ENCODE results near the gene TSPAN32.
"Not testable (repeated sequence)": the region's sequence is repeated elsewhere in the genome, so short reads cannot be mapped to it uniquely, and the experiment has no call there.

TSPAN32 gene

DNA sequence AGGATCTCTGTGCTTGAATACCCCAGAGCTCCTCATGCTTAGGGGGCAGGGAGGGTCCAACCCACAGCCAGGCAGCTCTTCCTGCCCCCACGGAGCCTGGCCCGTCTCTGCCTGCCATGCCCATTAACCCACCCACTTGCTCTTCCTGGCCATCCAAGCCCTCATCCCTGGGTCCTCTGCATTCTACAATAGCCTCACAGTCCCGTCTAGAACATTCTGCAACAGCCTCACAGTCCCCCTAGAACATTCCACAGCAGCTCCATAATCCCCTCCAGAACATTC is 15.1 kb downstream of the TSPAN32 start:
- no peak for DNase-seq

DNA sequence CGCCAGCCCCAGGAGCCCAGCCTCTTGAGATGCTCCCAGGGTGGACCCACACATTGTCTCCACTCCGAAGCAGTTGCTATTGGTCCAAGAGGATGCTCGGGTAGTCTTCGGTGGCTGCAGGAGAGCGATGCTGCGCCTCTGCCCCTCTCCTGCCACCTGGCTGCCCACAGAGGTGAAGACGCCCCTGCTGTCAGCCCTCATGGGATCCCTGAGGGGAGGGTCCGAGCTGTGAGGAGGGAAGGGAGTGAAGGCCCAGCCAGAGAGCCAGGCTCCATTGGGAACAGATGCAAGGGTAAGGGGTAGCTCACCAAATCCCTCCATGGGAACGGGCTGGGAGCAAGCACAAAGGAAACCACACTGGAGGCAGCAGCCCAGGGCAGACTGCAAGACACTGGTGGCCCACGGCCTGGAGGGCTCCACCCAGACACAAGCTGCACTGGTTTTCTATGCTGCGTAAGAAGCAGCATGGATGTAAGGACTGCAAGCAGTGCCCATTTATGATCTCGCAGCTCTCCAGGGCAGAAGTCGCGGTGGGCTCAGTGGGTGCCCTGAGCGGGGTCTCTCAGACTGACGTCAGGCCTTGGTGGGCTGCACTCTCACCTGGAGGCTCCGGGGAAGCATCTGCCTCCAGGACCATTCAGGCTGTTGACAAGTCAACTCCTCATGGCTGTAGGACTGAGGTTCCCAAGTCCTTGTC is 15.7 kb downstream of the TSPAN32 start:
- DNase-seq = no peak

GRCh38 chr11:2318123-2318522 is 16.3 kb downstream of the TSPAN32 start:
- no peak for DNase-seq

GRCh38 chr11:2318707-2319106 is 16.9 kb downstream of the TSPAN32 start:
- DNase-seq = no peak

DNA sequence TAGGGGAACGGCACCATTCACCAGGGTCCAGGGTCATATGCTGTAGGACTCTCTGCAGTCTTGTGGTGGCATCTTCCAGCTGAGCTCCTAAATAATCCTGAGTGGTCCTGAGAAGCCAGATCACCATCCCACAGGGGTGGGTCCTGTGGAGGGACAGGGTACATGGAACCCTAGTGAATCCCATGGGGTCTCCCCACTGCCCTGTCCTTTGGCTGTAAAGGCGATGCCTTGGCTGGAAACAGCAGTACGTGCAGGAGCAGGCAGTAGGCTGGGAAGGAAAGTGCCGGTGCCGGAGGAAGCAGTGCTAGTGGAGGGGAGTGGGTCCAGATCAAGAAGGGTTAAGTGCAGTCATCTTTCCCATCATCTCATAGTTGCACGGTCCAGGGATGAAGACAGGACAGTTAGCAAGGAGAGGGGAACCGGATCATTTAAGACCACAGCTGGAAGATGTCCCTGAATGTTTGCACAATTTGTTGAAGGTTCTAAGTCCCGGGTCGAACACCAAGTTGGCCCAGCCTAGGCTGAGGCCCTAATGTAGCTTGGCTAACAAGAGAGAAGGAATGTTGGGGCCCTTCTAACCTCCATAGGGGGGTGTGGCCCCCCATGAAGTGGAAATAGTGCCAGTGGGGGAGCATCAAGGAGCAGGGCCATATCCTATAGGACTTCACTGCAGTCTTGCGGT is 18.1 kb downstream of the TSPAN32 start:
- DNase-seq = no peak

- DNase-seq = no peak
Observed at GRCh38 chr11:2320568-2321310, 18.9 kb downstream of the TSPAN32 start.

GRCh38 chr11:2321311-2321683 is 19.5 kb downstream of the TSPAN32 start:
- no peak for DNase-seq

DNA sequence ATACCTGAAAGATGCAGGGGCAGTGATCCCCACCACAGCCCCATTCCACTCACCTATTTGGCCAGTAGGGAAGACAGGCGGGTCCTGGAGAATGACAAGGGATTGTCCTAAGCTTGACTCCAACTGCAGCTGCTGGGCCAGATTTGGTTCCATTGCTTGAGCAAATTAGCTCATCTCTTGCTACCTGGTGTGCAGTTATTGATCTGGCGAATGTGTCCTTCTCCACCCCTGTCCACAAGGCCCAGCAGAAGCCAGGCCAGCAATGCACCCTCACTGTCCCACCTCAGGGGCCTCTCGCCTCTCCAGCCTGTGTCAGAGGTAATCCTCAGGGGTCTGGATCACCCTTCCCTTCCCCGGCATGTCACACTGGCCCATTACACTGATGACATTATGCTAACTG is 23.3 kb downstream of the TSPAN32 start:
- DNase-seq = no peak

GRCh38 chr11:2325719-2326118 is 23.9 kb downstream of the TSPAN32 start:
- no peak for DNase-seq

DNA sequence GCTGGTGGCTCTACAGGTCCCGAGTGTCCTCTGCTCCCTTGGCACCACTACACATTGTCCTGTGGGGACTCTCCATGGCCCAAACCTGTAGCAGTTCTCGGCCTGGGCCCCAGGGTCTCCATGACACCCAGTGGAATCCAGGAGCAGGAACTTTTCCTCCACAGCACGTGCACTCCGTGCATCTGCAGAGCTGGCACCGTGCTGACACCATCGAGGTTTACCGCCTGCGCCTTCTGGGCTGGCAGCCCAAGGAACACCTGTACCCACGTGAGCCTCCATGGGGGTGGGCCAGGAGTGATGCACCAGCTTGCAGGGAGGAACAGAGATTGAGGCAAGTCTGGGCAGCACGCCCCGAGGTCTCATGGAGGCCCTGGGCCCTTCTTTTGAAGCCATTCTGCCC is 25.2 kb downstream of the TSPAN32 start:
- DNase-seq = no peak

DNA sequence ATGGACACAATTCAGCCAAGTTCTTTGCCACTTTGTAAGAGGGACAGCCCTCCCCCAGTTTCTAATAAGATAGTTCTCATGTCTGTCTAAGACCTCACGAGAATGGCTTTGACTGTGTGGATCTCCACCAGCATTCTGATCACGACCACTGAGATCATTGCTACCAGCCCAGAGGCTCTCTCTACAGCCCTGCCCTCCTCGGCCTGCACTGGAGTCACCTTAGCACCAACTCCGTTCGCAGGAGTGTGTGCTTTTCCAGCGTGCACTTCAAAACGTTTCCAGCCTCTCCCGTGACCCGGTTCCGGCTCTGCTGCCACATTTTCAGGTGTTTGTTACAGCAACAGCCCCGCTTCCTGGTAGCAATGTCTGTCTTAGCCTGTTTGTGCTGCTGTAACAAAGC is 26.2 kb downstream of the TSPAN32 start:
- DNase-seq = no peak

GRCh38 chr11:2328656-2329354 is 27.0 kb downstream of the TSPAN32 start:
- DNase-seq = no peak

GRCh38 chr11:2329551-2329950 is 27.7 kb downstream of the TSPAN32 start:
- DNase-seq = no peak

DNA sequence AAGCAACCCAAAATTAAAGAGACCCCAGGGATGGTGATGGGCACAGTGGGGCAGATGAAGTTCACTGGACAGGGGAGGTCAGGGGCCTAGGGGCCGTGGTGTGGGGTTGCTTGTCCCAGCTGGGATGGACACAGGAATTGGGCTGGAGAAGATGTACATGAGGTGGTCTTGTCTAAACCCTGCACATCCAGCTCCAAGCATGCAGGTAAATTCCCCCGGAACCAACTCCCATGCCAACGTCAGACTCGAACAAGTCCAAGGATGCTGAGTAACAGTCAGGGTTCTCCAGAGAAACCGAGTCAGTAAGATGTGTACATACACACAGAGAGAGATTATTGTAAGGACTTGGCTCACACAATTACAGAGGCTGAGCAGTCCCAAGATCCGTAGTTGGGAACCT is 28.9 kb downstream of the TSPAN32 start:
- DNase-seq = no peak

GRCh38 chr11:2331404-2331803 is 29.6 kb downstream of the TSPAN32 start:
- no peak for DNase-seq

DNA sequence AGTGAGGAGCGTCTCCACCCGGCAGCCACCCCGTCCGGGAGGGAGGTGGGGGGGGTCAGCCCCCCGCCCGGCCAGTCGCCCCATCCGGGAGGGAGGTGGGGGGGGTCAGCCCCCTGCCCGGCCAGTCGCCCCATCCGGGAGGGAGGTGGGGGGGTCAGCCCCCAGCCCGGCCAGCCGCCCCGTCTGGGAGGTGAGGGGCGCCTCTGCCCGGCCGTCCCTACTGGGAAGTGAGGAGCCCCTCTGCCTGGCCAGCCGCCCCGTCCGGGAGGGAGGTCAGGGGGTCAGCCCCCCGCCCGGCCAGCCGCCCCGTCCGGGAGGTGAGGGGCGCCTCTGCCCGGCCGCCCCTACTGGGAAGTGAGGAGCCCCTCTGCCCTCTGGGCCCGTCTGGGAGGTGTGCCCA is 30.8 kb downstream of the TSPAN32 start:
- not testable (repeated sequence) for DNase-seq

DNA sequence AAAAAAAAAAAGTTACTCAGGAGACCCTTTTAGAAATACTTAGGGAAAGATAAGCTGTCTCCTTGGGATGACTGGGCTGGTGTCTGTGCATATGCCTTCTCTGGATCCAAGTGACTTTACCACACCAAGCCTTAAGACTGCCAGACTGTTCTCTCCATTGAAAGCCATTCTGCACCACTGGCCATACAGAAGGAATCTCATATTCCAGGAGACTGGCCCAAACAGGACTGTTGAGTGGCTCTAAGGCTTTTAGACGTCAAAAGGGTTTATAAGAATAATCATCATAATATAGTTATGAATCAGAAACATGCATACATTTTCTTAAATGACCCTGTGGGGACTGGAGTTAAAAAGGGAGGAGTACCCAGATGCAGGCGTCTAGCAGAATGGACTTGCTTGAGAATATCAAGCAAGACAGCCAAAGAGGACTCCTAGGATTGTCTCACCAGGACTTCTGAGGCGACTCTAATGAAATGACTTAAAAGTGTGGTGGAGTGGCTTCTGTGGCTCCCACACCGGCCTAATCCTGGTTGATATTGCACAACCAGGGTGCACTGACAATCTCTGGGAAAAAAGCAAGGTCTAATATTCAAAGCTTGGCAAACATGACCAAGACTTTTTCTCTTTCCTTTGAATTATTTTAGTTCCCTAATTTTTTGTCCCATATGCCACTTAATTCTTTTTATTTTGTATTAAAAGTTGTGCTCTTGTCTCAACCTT is 31.8 kb downstream of the TSPAN32 start:
- DNase-seq = not testable (repeated sequence)

DNA sequence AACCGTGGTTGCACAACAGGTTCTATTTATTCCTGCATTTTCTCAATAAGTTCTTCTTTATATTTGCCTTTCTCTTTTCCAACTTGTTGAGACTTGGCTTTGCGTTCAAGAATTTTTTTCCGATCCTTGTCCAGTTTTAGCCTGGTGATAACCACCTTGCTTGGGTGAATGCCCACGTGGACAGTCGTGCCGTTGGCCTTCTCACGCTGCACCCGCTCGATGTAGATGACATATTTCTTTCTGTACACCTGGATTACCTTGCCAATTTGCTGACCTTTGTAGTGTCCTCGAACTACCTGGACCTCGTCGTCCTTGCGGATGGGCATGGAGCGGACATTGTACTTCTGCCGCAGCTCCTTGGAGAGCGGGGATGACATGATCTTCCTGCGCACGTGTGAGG is 33.5 kb downstream of the TSPAN32 start:
- DNase-seq = not testable (repeated sequence)

- not testable (repeated sequence) for DNase-seq
Observed at GRCh38 chr11:2338760-2339159, 36.9 kb downstream of the TSPAN32 start.

GRCh38 chr11:2342557-2342956 is 40.7 kb downstream of the TSPAN32 start:
- DNase-seq = no peak

- no peak for DNase-seq
Observed at GRCh38 chr11:2342981-2343380, 41.2 kb downstream of the TSPAN32 start.

DNA sequence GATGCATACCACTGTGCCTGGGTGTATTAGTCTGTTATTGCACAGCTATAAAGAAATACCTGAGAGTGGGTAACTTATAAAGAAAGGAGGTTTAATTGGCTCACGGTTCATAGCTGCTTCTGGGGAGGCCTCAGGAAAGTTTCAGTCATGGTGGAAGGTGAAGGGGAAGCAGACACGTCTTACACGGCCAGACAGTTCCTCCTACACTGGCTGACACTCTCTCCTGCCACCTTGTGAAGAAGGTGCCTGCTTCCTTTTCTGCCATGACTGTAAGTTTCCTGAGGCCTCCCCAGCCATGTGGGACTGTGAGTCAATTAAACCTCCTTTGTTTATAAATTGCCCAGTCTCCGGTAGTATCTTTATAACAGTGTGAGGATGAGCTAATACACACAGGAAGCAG is 41.7 kb downstream of the TSPAN32 start:
- no peak for DNase-seq

DNA sequence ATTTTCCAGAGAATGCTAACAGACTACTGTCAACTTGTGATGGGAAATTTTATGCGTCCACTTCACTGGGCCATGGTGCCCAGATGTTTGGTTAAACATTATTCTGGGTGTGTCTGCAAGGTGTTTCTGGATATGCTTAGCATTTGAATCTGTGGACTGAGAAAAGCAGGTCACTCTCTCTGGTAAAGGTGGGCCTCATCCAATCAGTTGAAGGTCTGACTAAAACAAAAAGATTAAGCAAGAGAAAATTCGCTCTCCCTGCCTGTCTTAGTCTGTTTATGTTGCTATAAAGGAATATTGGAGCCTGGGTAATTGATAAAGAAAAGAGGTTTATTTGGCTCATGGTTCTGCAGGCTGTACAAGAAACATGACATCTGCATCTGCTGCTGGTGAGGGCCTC is 43.2 kb downstream of the TSPAN32 start:
- no peak for DNase-seq

Measured in NCI-H774 (cell line).